HG02642 (cell line): Measurements from ENCODE around the gene IL18BP.

ENCODE experiments used
- ATAC-seq: cut with Tn5 transposase; IDR thresholded peaks from one replicate; pipeline ENCODE4 v1.9.1; 2021; ENCODE audit warnings: mild to moderate bottlenecking; ENCODE audit not compliant: unreplicated experiment, poor library complexity

Gene IL18BP

DNA sequence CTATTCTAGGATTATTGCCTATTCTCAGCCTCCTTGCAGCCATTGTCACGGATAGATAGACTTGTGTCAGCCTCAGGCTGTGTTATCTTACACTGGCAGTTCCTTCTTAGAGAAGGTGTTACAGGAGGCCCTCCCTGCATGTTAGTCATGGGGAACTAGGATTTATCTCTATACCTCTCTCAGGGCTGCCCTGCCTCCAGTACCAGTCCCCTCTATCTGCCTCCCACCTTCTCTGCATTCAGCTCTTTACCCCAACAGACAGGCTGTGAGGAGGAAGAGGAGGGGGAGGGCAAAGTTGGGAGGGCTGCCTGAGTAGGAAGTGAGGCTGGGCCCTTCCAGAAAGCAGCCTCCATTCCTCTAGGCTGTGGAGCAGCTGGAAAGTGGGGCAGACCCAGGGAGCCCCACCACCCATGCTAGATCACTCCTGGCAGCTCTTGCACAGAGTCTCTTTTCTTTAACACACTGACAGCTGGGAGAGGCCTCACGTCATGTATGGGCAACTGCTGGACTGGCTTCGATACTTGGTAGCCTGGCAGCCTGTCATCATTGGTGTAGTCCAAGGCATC lies 2.9 kb upstream of the IL18BP start:
- ATAC-seq, result no peak

GRCh38 chr11:71996517-71996916 lies 2.2 kb upstream of the IL18BP start:
- ATAC-seq, result no peak

- no peak for ATAC-seq
Measured at GRCh38 chr11:71996946-71997345, 1.8 kb upstream of the IL18BP start.

- ATAC-seq, result no peak
Measured at GRCh38 chr11:71997594-71997993, 1.1 kb upstream of the IL18BP start.

- ATAC-seq, result no peak
Measured at GRCh38 chr11:71998061-71998460, 648 bp upstream of the IL18BP start.

GRCh38 chr11:71999362-71999761 lies 653 bp downstream of the IL18BP start:
- no peak for ATAC-seq

DNA sequence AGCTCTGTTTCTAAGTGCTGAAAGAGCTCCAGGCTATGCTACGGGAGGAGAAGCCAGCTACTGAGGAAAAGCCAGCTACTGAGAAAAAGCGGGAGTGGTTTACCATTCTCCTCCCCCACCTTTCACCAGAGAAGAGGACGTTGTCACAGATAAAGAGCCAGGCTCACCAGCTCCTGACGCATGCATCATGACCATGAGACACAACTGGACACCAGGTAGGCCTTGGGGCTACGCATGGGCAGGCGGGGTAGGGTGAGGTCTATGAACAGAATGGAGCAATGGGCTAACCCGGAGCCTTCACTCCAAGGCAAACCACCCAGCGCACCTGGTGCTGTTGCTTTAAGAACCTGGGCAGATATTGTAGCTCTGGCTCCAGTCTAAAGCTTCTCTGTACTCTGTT lies 1.1 kb downstream of the IL18BP start:
- ATAC-seq, result no peak

- no peak for ATAC-seq
Measured at GRCh38 chr11:72000202-72000867, 1.6 kb downstream of the IL18BP start.

- no peak for ATAC-seq
Measured at GRCh38 chr11:72001285-72001684, 2.6 kb downstream of the IL18BP start.

- no peak for ATAC-seq
Measured at GRCh38 chr11:72001834-72002591, 3.3 kb downstream of the IL18BP start.

DNA sequence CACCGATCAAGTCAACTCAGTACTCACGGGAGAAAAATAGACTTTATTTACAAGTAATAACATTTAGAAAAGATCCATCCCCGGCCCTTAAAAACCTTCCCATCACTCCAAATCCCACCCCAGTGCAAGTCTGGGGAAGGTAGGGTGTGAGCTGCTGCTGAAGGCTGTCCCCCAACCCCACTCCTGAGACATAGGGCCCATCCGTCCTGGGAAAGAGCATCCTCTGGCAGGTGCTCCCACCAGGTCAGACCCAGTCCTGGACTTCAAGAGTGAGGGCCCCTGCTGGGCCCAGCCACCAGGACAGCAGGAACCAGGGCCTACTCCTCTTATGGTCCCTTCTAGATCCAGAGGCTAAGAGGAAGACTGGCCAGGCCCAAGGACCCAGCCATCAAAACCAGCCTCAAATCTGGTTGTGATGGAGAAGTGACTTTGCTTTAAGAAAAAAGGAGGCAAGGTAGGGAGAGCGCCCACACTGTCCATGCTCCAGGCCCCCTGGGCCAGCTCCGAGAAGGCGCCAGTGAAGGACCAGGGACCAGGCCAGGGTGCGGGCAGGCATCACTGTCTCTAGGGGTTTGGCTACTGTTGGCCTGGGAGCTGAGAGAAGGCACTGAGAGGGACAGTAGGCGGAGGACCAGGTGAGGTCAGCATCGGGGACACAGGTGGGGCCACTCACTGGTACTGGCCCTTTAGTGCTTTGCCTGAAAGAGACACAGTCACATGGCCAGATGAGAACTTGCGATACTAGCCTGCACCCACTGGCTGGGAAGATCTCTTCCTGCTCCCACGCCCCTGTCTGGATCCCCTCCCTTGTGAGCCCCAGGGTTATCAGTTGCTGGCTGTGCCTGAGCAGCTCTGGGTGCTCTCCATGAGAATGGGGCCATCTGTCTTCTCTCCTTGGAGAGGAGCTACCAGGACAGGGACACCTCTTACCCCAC lies 4.4 kb downstream of the IL18BP start:
- ATAC-seq, result no peak

GRCh38 chr11:72003776-72004171 lies 5.1 kb downstream of the IL18BP start:
- no peak for ATAC-seq

GRCh38 chr11:72004515-72005346 lies 6.0 kb downstream of the IL18BP start:
- ATAC-seq, result no peak

- ATAC-seq, result no peak
Measured at GRCh38 chr11:72005347-72006260, 6.9 kb downstream of the IL18BP start.

GRCh38 chr11:72006309-72007088 lies 7.8 kb downstream of the IL18BP start:
- no peak for ATAC-seq

DNA sequence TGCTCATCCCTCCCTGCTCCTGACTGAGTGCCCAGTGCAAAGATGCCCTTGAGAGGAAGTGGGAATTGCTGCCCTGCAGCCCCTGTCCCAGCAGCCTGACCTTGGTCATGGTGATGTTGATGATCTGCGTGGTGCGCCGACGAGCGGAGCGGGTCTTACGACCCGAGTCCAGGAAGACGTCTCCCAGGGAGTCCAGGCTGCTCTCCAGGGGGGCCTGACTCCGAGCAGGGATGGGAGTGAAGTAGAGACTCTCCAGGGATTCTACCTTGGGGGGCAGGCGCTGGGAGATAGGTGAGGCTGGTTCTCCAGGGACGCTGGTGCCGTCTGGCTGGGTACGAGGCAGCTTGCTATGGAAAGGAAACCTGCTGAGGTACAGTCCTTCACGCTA lies 8.4 kb downstream of the IL18BP start:
- no peak for ATAC-seq

GRCh38 chr11:72007587-72007986 lies 8.9 kb downstream of the IL18BP start:
- no peak for ATAC-seq

GRCh38 chr11:72008728-72009127 lies 10.0 kb downstream of the IL18BP start:
- no peak for ATAC-seq
